T-helper 1 cell treated with Interleukin-12 subunit alpha and Interleukin-12 subunit beta and Interleukin-4 antibody, amounts not matched to agents 30 μg/mL and 1 μg/mL, for 36 hours (primary cell): ENCODE results near the gene RIMS3.

Source experiments
- H3K27ac Mint-ChIP-seq: one replicate; pipeline ENCODE4 v1.8.0; 2021; ENCODE audit warnings: mild to moderate bottlenecking, mixed read lengths
- H3K27me3 Mint-ChIP-seq: one replicate; pipeline ENCODE4 v1.8.0; 2021; ENCODE audit warnings: low read depth, mixed read lengths
- H3K36me3 Mint-ChIP-seq: one replicate; pipeline ENCODE4 v1.8.0; 2021; ENCODE audit warnings: low read depth, mixed read lengths
- H3K4me1 Mint-ChIP-seq: one replicate; pipeline ENCODE4 v1.8.0; 2021; ENCODE audit warnings: low read depth, mixed read lengths
- H3K4me3 Mint-ChIP-seq: one replicate; pipeline ENCODE4 v1.8.0; 2021; ENCODE audit warnings: mild to moderate bottlenecking, moderate library complexity, mixed read lengths
- H3K9me3 Mint-ChIP-seq: one replicate; pipeline ENCODE4 v1.8.0; 2021; ENCODE audit warnings: mixed read lengths

RIMS3 gene

DNA sequence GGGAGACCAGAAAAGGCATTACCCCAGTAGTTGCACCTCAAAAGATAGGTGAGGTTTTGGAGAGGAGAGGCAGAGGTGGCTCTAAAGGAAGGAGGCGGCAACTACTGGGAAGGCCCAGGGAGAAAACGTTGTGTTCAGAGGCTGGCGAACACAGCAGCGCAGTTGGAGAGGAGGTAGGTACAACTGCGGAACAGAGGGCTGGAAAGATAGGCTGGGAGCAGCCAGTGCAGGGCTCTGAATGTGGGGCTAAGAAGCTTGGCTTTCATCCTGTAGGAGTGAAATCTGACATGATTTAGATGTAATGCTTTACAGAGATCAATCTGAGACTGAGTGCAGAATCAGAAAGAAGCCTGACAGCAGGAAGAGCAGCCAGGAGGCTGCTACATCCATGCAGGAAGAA lies 13.0 kb downstream of the RIMS3 start:
- H3K27me3 Mint-ChIP-seq, result peaks cover 6% of the 10 kb centered on the region
- no peaks in the 10 kb centered on the region for H3K9me3 Mint-ChIP-seq
- no peaks in the 10 kb centered on the region for H3K4me1 Mint-ChIP-seq
- no peak overlapping the region for H3K4me3 Mint-ChIP-seq
- H3K36me3 Mint-ChIP-seq, result no peaks in the 10 kb centered on the region
- no peak overlapping the region for H3K27ac Mint-ChIP-seq

DNA sequence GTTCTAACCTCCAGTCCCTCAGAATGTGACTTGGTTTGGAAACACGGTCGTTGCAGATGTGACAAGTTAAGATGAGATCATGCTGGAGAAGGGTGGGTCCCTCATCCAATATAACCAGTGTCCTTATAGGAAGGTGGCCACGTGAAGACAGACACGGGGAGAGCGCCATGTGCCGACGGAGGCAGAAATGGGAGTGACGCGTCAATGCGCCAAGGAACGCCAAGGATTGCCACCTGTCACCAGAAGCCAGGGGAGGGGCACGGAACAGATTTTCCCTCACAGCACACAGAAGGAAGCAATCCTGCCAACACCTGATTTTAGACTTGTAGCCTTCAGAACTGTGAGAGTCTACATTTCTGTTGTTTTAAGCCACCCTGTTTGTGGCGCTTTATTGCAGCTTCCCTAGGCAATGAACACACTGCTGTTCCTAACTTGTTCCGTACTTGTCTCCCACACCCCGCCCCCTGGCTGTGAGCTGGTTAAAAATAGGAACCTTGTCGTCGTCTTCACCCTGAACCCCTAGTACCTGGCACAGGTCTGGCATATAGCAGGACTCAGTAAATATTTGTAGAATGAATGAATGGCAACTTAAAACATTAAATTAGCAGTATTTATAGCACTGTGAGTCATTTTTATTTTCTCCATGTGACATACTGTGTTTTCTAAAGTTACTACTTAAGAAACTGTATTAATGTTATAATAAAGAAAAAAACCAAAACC lies 14.2 kb downstream of the RIMS3 start:
- Mint-ChIP-seq H3K9me3 (no peaks in the 10 kb centered on the region), H3K4me3 (no peak overlapping the region), H3K4me1 (no peaks in the 10 kb centered on the region), H3K27ac (no peak overlapping the region), H3K27me3 (no peaks in the 10 kb centered on the region), H3K36me3 (no peaks in the 10 kb centered on the region)

DNA sequence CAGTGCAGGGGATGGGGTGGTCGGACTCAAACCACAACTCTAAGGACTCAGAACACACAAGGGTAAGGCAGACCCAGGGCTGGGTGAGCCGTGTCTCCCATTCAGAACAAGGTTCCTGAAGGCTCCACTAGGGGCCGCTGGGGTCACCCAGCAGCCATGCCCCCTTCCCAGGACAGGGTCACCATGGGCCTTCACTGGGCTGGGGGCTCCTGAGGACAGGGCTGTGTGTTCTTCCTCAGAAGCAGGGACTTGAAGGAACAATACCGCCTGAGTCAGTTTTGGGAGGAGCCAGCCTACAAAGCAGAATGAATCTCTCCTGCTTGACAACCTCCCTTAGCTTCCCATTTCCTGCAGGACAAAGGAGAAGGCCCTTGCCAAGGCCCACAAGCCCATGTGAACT lies 15.4 kb downstream of the RIMS3 start:
- Mint-ChIP-seq H3K27ac (no peak overlapping the region), H3K4me1 (no peaks in the 10 kb centered on the region), H3K4me3 (no peak overlapping the region), H3K36me3 (no peaks in the 10 kb centered on the region), H3K9me3 (no peaks in the 10 kb centered on the region), H3K27me3 (no peaks in the 10 kb centered on the region)

DNA sequence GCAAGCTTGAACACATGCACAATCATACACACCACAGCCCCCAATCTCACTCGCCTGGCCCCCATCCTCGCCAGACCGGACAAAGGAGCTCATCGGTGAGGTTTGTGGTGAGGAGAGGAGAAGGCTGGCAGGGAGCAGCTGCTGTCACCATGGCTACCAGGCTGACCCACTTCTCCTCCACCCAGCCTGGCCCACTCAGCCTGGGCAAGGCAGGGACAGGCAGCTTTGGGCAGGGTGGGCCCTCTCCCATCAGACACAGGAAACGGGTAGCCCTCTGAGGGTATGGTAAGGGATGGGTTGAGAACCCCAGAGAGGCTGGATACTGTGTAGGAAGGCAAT lies 15.9 kb downstream of the RIMS3 start:
- no peaks in the 10 kb centered on the region for H3K9me3 Mint-ChIP-seq
- H3K4me1 Mint-ChIP-seq, result no peaks in the 10 kb centered on the region
- no peak overlapping the region for H3K4me3 Mint-ChIP-seq
- no peaks in the 10 kb centered on the region for H3K27me3 Mint-ChIP-seq
- H3K36me3 Mint-ChIP-seq, result no peaks in the 10 kb centered on the region
- H3K27ac Mint-ChIP-seq, result no peak overlapping the region

DNA sequence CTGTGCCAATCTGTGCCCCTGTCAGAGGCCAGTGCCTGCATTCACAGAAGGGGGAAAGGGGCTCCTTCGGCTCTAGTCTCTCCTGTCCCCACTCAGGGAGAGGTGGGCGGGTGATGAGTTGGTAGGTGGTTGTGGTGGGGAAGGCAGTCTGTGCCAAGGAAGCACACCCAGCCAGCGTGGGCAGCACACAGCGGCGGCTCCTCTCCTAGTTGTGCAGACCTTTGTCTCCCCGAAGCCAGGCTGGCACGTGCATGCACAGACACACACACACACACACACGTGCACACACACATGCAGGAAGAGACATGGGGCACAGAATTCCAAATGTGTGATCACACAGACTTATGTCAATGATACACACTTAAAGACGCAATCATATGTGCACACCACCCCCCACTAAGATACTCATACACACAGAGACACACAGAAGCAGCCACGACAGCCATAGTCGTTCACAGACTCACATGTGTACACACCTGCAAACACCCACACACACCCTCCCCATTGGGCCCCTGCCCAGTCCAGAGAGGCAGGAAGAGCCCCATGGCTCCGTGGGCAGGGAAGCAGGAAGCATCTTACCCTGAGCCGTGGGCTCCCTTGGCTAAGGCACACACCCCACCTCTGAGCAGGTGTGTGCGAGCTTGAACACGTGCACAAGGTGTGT lies 16.4 kb downstream of the RIMS3 start:
- H3K27me3 Mint-ChIP-seq, result no peaks in the 10 kb centered on the region
- H3K9me3 Mint-ChIP-seq, result no peaks in the 10 kb centered on the region
- no peaks in the 10 kb centered on the region for H3K4me1 Mint-ChIP-seq
- no peak overlapping the region for H3K4me3 Mint-ChIP-seq
- H3K36me3 Mint-ChIP-seq, result no peaks in the 10 kb centered on the region
- H3K27ac Mint-ChIP-seq, result no peak overlapping the region

DNA sequence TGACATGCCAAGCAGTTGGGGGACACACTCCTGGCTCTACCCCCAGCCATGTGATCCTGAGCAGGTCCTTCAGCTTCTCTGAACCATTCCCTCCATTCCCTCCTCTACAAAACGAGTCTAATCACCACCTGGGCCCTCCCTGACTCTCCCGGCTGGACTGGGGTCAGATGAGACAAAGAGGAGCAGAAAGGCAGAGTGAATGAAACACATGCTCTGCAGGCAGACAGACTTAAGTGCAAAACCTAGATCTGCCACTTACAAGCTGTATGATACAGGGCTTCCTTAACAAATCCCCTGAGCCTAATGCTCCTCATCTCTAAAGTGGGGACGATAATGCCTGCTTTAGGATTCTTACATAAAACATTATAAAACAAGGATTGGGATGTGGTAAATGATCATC lies 17.3 kb downstream of the RIMS3 start:
- H3K4me1 Mint-ChIP-seq, result no peaks in the 10 kb centered on the region
- H3K36me3 Mint-ChIP-seq, result no peaks in the 10 kb centered on the region
- H3K27me3 Mint-ChIP-seq, result no peaks in the 10 kb centered on the region
- no peak overlapping the region for H3K4me3 Mint-ChIP-seq
- no peak overlapping the region for H3K27ac Mint-ChIP-seq
- no peaks in the 10 kb centered on the region for H3K9me3 Mint-ChIP-seq

DNA sequence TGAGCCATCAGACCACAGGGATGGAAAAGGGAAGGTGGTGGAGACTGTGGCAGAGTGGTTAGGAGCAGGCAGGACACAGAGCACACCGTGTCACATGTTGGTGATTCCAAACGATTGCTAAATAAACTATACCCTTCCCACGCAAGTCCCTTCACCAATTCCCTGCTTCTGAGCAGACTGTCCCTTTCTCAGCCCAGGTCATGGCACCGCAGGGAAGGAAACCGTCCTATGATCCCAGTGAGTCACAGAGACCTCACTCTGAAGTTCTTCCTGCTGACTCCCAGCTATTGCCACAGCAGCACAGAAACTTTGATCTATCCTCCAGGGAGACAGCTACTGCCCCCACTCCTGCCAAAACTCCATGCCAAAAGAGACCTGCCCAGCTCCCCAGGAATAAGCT lies 19.2 kb downstream of the RIMS3 start:
- H3K4me1 Mint-ChIP-seq, result no peaks in the 10 kb centered on the region
- H3K27ac Mint-ChIP-seq, result no peak overlapping the region
- no peak overlapping the region for H3K4me3 Mint-ChIP-seq
- H3K27me3 Mint-ChIP-seq, result no peaks in the 10 kb centered on the region
- no peaks in the 10 kb centered on the region for H3K9me3 Mint-ChIP-seq
- H3K36me3 Mint-ChIP-seq, result no peaks in the 10 kb centered on the region

DNA sequence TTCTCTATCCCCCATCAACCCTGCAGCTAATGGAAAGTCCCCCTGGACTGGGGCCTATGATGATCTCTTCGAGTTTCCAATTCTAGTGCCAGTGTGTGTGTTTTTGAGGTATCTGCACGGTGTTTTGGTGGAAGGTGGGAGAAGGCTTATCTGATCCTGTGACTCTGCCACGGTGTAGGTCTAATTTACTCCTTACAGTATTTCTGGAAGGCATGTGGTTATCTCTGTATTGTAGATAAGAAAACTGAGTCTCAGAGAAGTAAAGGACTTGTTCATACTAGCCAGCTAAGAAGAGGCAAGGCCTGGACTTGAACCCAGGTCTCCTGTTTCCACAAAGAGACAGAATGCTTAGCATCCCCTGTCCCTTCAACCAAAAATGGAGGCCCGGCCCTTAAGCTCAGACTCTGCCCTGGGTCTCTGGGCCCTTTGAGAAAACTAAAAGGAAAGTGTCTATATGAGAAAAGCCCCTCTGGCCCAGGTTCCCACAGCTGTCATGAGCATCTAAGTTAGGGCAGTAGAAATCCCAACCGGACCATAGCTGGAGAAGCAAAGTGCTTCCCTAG lies 20.3 kb downstream of the RIMS3 start:
- no peak overlapping the region for H3K4me3 Mint-ChIP-seq
- peaks cover 2% of the 10 kb centered on the region for H3K4me1 Mint-ChIP-seq
- no peaks in the 10 kb centered on the region for H3K36me3 Mint-ChIP-seq
- H3K9me3 Mint-ChIP-seq, result no peaks in the 10 kb centered on the region
- H3K27me3 Mint-ChIP-seq, result peaks cover 5% of the 10 kb centered on the region
- H3K27ac Mint-ChIP-seq, result no peak overlapping the region

DNA sequence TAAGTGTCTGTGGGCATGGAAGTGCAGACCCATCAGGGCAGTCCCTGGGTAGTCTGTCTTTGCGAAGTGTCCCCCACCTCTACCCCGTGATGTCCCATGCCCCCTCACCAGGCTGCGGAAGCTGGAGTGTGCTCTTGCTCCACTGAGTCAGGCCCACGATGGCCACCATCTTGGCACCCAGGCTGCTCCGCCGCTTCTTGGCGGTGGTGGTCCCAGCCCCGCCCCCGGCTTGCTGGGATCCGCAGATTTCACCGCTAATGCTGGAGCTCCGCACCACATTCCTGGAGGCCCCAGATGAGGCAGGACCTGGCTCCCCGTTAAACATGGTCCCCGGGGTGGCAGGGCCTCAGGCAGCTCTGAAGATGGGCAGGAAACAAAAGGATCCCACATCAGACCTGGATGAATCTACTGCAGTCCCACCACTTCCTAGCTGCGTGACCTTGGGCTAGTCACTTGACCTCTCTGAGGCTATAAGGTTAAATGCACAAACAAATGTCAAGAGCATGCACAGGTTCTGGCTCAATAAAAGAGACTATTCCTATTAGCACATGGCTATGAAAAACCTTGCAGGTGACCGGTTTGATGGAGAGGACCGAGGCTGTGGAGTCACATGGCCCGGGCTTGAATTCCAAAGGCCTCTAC lies 23.8 kb downstream of the RIMS3 start:
- Mint-ChIP-seq H3K27ac (no peak overlapping the region), H3K4me3 (no peak overlapping the region), H3K4me1 (peaks cover 4% of the 10 kb centered on the region), H3K9me3 (no peaks in the 10 kb centered on the region), H3K27me3 (peaks cover 5% of the 10 kb centered on the region), H3K36me3 (no peaks in the 10 kb centered on the region)

DNA sequence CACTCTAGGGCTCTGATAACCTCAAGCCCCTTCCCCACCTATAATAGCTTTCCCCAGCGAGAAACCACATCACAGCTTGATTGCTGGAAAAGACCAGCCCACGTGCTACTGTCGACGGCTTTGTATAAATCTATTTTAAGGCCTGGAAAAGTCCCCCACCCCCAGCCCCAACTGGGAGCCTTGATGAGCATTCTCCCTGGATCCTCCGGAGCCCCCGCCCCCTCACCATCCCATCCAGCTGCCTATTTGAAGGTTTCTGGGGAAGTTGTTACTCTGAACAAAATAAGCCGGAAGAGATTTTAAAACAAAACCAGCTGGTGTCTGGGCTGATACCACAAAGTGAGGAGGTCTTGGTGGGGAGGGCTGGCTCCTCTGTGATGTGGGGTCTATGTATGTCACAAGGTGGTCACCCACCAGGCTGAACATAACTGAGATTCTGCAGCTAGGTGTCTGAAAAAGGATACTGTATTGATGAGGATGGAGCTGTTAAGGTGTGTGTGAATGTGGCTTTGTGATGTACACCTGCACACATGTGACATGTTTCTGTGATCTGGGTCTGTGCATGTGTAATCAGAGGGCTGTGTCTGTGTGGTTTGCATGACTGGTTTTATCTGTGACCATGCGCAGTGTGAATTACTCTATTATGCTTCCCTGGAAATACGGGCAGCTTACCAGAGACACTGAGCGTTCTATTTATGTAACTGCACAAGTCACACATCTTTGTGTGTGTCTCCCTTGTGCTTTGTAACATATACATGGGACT lies 25.0 kb downstream of the RIMS3 start:
- no peak overlapping the region for H3K4me3 Mint-ChIP-seq
- no peaks in the 10 kb centered on the region for H3K36me3 Mint-ChIP-seq
- no peak overlapping the region for H3K27ac Mint-ChIP-seq
- H3K4me1 Mint-ChIP-seq, result peaks cover 4% of the 10 kb centered on the region
- peaks cover 5% of the 10 kb centered on the region for H3K27me3 Mint-ChIP-seq
- H3K9me3 Mint-ChIP-seq, result no peaks in the 10 kb centered on the region

DNA sequence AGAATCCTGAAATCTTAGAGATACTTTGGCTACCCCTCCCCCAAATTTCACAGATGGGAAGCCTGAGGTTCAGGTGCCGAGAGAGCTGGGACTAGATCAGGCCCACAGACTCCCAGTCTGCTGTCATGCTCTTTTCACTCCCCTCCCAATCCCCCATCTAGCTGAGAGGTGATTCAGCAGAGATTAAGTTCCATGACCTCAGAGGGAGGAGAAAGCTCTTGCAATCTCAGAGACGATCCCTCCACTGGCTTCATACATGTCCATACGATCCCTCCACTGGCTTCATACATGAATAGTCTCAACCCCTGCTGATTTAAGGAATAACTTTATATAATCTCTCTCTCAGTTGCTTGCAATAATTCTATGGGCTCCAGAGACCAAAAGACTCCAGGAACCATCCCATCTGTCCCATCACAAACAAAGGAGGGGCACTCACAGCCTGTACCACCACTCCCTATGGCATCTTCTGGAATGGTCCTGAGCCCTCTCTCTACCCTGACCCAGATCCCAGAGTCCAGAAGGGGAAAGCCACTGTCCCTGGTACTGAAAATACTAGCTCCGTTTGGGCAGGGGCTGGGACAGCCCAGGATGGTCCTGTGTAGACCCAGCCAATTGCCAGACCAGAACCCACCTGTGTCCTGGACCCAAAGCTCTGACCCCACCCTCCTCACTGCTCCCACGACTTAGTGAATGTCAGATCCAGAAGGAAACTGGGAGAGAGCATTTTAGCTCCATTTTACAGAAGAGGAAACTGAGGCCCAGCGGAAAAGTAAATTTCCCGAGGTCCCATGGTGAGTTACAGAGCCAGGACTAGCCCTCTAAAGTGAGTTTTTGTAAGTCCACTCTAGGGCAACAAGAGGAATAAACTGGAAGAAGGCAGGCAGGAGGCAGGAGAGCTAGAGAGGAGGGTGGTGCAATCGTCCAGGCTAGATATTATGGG lies 27.1 kb downstream of the RIMS3 start:
- no peak overlapping the region for H3K4me3 Mint-ChIP-seq
- H3K4me1 Mint-ChIP-seq, result peaks cover 6% of the 10 kb centered on the region
- no peak overlapping the region for H3K27ac Mint-ChIP-seq
- H3K9me3 Mint-ChIP-seq, result no peaks in the 10 kb centered on the region
- peaks cover 1% of the 10 kb centered on the region for H3K36me3 Mint-ChIP-seq
- H3K27me3 Mint-ChIP-seq, result peaks cover 5% of the 10 kb centered on the region

DNA sequence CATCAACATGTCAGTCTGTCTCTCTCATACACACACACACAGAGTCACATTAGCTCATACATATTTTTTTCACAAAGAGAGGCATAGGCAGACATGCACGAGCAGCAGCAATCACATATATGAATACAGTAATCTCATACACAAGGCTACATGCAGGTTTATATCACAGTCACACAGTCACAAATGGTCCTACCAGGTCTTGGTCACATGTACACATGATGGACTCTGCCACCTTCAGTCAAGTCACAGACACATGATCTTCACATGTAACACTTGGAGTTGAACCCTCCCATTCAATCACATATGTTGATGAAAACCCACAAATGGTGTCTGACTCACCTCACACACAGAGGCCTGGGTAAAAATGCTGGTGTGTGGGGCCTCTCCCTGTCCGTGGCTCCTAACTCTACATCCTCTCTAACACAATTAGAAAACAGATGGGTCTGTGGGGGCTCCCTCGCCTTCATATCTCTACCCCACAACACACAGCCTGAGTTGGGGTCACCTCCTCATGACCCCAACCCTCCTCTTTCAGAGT lies 27.9 kb downstream of the RIMS3 start:
- Mint-ChIP-seq H3K9me3 (no peaks in the 10 kb centered on the region), H3K27ac (no peak overlapping the region), H3K36me3 (peaks cover 1% of the 10 kb centered on the region), H3K27me3 (peaks cover 5% of the 10 kb centered on the region), H3K4me1 (peaks cover 6% of the 10 kb centered on the region), H3K4me3 (no peak overlapping the region)

DNA sequence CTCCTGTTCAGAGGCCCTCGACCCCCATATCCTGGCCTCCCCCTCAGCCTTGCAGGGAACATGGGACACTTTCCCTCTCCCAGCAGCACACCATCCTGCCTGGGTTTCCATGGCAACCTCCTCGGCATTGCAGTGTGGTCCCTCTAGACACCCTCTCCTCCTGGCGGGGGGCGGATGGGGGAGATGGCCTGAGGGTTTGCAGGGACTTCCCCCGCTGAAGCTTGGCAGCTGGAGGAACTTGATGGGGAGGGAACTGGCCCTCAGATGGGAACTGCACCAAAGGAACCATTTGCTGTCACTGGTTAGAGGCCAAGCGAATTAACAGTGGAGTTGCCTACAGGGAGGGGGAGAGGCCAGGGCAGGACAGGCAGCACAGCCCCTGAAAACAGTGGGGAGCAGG lies 28.7 kb downstream of the RIMS3 start:
- H3K27ac Mint-ChIP-seq, result no peak overlapping the region
- peaks cover 6% of the 10 kb centered on the region for H3K4me1 Mint-ChIP-seq
- no peak overlapping the region for H3K4me3 Mint-ChIP-seq
- H3K36me3 Mint-ChIP-seq, result peaks cover 1% of the 10 kb centered on the region
- H3K27me3 Mint-ChIP-seq, result peaks cover 5% of the 10 kb centered on the region
- H3K9me3 Mint-ChIP-seq, result no peaks in the 10 kb centered on the region
